Diencephalon (tissue), 1 donor: ENCODE measurements around the gene DSC2. TPM values are rescaled to one million over a fixed set of nuclear protein-coding genes. Genes with fewer than 3 reads are reported as not detected.

Experiments used
- total RNA-seq: library from RNA; depleted of rRNA; stranded (reverse); fragments of >200 nt; gene quantifications from one replicate; pipeline ENCODE4 v1.2.3, GENCODE V29; 2014

The DSC2 gene
- 4.2 TPM for total RNA-seq

GRCh38 chr18:31102025-31102684, at the start of gene DSC2:
Gene DSC2 (minus strand): TSS chr18:31102421. CDS start chr18:31101971, 450 bp downstream.

GRCh38 chr18:31042406-31043181, 59.6 kb downstream of the DSC2 start, which contains the start of gene DSC3:
Gene DSC3 (minus strand): TSS chr18:31042742. CDS start chr18:31042660, 82 bp downstream.

Other genes with a start within 250 kb of the DSC2 start
- 0.23 TPM for gene DSC3, start 59.7 kb downstream of the DSC2 start, total RNA-seq
- not detected for gene DSC1, start 60.4 kb upstream of the DSC2 start, total RNA-seq
- 0.23 TPM for gene DSG1, start 215.7 kb upstream of the DSC2 start, total RNA-seq